ENCODE measurements around the gene EEPD1. TPM values are rescaled to one million over a fixed set of nuclear protein-coding genes. Genes with fewer than 3 reads are reported as not detected.
"Not testable (repeated sequence)": the region's sequence is repeated elsewhere in the genome, so short reads cannot be mapped to it uniquely, and the experiment has no call there.

The EEPD1 gene
- 0.61 and 0.71 TPM in 2 replicates for total RNA-seq

- H3K36me3 Mint-ChIP-seq (ENCODE audit: low read depth) = no peaks in the 10 kb centered on the region
- H3K9me3 Mint-ChIP-seq = peaks cover 3% of the 10 kb centered on the region
- intact Hi-C loops (cut with micrococcal nuclease) = loop anchor here (1.0 to 10.0 kb wide), 7 partner anchors 38 to 1116 kb away; partner anchors contain the start of genes ANLN, DPY19L1, HERPUD2 and SEPTIN7
- peak; percentile 100 for DNase-seq
- peaks cover 10% of the 10 kb centered on the region for H3K27me3 Mint-ChIP-seq
- peaks cover 17% of the 10 kb centered on the region for H3K4me1 Mint-ChIP-seq
- peak within 1 kb of the TSS; percentile 82 for H3K4me3 Mint-ChIP-seq
- H3K27ac Mint-ChIP-seq = peak within 1 kb of the TSS; percentile 46
Observed at GRCh38 chr7:36152756-36153570, at the start of gene EEPD1. Gene EEPD1 (plus strand): TSS chr7:36153254. CDS start chr7:36154325, 1,071 bp downstream.

GRCh38 chr7:36103837-36104561 lies 49.1 kb upstream of the EEPD1 start:
- Mint-ChIP-seq H3K27me3 (peaks cover 15% of the 10 kb centered on the region), H3K4me1 (no peaks in the 10 kb centered on the region), H3K27ac (no peak overlapping the region), H3K9me3 (peaks cover 13% of the 10 kb centered on the region), H3K4me3 (no peak overlapping the region), H3K36me3 (ENCODE audit: low read depth) (no peaks in the 10 kb centered on the region)
- no peak for DNase-seq
- intact Hi-C loops (cut with micrococcal nuclease) = no loop called here

- H3K27ac Mint-ChIP-seq = not testable (repeated sequence)
Observed at GRCh38 chr7:36106972-36107908, 45.8 kb upstream of the EEPD1 start.

DNA sequence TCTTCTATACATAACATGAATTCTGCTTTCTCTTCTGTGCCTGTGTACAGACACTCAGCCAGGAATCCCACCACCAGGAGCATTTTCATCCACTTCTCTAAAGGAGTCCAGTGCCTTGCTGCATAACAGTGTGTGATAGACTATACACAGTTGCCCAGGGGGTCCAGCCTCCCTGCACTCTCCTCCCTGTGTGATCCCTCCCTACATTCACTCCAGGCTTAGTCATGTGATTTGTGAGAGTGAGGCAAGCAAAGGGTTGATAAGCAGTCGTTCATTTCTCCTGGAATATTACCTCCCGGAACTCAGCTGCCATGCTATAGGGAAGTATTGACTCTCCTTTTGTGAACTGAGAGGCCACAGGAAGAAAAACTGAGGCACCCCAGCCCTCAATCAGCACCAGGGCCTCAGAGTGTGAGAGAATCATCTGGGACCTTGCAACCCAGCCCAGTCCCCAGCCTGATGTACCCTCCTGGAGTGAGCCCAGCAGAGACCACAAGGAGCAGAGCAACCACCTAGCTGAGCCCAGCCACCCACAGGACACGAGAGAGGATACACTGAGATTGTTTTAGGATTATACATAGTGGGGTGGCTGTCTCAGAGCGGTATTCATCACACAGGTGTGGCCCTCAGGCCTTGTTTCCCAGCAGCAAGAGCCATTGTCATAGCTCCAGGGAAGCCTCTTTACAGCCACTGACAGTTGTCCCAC lies 45.0 kb upstream of the EEPD1 start:
- no peak for DNase-seq
- H3K4me1 Mint-ChIP-seq = no peaks in the 10 kb centered on the region
- no peak overlapping the region for H3K27ac Mint-ChIP-seq
- H3K4me3 Mint-ChIP-seq = no peak overlapping the region
- peaks cover 20% of the 10 kb centered on the region for H3K27me3 Mint-ChIP-seq
- H3K36me3 Mint-ChIP-seq (ENCODE audit: low read depth) = no peaks in the 10 kb centered on the region
- peaks cover 10% of the 10 kb centered on the region for H3K9me3 Mint-ChIP-seq
- intact Hi-C loops (cut with micrococcal nuclease) = no loop called here

More at GRCh38 chr7:36106972-36107908, 45.8 kb upstream of the EEPD1 start:
- H3K36me3 Mint-ChIP-seq (ENCODE audit: low read depth); DNase-seq; H3K4me1 Mint-ChIP-seq; H3K4me3 Mint-ChIP-seq; intact Hi-C loops (cut with micrococcal nuclease): not testable (repeated sequence)
- Mint-ChIP-seq H3K9me3 (peaks cover 10% of the 10 kb centered on the region), H3K27me3 (peaks cover 14% of the 10 kb centered on the region)

- no peak overlapping the region for H3K4me3 Mint-ChIP-seq
- no peaks in the 10 kb centered on the region for H3K4me1 Mint-ChIP-seq
- no peak overlapping the region for H3K27ac Mint-ChIP-seq
- intact Hi-C loops (cut with micrococcal nuclease) = no loop called here
- DNase-seq = no peak
- H3K9me3 Mint-ChIP-seq = peaks cover 10% of the 10 kb centered on the region
- H3K36me3 Mint-ChIP-seq (ENCODE audit: low read depth) = no peaks in the 10 kb centered on the region
- H3K27me3 Mint-ChIP-seq = peaks cover 22% of the 10 kb centered on the region
Observed at GRCh38 chr7:36109013-36109627, 43.9 kb upstream of the EEPD1 start.

DNA sequence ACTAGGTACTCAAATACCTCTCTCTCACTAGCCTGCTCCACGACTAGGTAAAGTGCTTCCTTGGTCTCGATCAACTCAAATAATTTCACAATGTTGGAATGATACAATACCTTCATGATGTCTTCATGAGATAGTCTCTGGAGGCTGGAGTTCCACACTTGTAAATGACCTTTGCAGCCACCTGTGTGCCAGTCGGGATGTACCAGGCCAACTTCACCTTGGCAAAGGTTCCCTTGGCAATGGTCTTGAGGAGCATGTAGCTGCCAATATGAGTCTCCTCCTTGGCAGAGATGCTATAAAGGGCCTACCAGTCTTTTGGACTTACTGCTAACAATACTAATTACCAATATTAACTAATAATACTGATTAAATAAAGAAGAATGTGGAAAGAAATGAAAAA lies 42.5 kb upstream of the EEPD1 start:
- H3K27me3 Mint-ChIP-seq = peaks cover 22% of the 10 kb centered on the region
- H3K4me3 Mint-ChIP-seq = no peak overlapping the region
- H3K9me3 Mint-ChIP-seq = peaks cover 10% of the 10 kb centered on the region
- H3K4me1 Mint-ChIP-seq = peaks cover 4% of the 10 kb centered on the region
- intact Hi-C loops (cut with micrococcal nuclease) = loop anchor here (10.0 kb wide), 1 partner anchor 116 kb away; no protein-coding TSS in a partner anchor
- H3K27ac Mint-ChIP-seq = no peak overlapping the region
- DNase-seq = no peak
- no peaks in the 10 kb centered on the region for H3K36me3 Mint-ChIP-seq (ENCODE audit: low read depth)

GRCh38 chr7:36112969-36113368 lies 40.1 kb upstream of the EEPD1 start:
- Mint-ChIP-seq H3K27ac (no peak overlapping the region), H3K27me3 (peaks cover 24% of the 10 kb centered on the region)

DNA sequence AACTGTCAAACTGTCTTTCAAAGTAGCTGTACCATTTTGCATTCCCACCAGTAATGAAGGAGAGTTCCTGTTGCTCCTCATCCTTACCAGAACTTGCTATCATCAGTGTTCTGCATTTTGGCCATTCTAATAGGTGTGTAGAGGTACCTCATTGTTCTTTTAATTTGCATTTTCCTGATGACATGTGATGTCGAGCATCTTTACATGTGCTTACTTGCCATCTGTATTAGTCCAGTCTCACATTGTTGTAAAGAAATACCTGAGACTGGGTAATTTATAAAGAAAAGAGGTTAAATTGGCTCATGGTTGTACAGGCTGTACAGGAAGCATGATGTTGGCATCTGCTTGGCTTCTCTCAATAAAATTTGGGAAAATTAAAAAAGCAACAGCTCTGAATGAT lies 38.7 kb upstream of the EEPD1 start:
- Mint-ChIP-seq H3K9me3 (peaks cover under 1% of the 10 kb centered on the region), H3K27ac (no peak overlapping the region), H3K27me3 (peaks cover 26% of the 10 kb centered on the region), H3K36me3 (ENCODE audit: low read depth) (no peaks in the 10 kb centered on the region), H3K4me3 (no peak overlapping the region), H3K4me1 (peaks cover 21% of the 10 kb centered on the region)
- intact Hi-C loops (cut with micrococcal nuclease) = loop anchor here (10.0 kb wide), 1 partner anchor 120 kb away; no protein-coding TSS in a partner anchor
- no peak for DNase-seq

More at GRCh38 chr7:36112969-36113368, 40.1 kb upstream of the EEPD1 start:
- H3K4me3 Mint-ChIP-seq = no peak overlapping the region
- H3K4me1 Mint-ChIP-seq = peaks cover 21% of the 10 kb centered on the region
- H3K36me3 Mint-ChIP-seq (ENCODE audit: low read depth) = no peaks in the 10 kb centered on the region
- no peak for DNase-seq
- peaks cover 4% of the 10 kb centered on the region for H3K9me3 Mint-ChIP-seq
- intact Hi-C loops (cut with micrococcal nuclease) = loop anchor here (10.0 kb wide), 1 partner anchor 118 kb away; no protein-coding TSS in a partner anchor

- DNase-seq = peak; percentile 83
- peaks cover 28% of the 10 kb centered on the region for H3K27me3 Mint-ChIP-seq
- no peak overlapping the region for H3K4me3 Mint-ChIP-seq
- no peaks in the 10 kb centered on the region for H3K9me3 Mint-ChIP-seq
- peak overlapping the region; percentile 36 for H3K27ac Mint-ChIP-seq
- peaks cover 21% of the 10 kb centered on the region for H3K4me1 Mint-ChIP-seq
- intact Hi-C loops (cut with micrococcal nuclease) = loop anchor here (1.0 to 10.0 kb wide), 4 partner anchors 38 to 176 kb away; partner anchors contain the start of gene EEPD1
- H3K36me3 Mint-ChIP-seq (ENCODE audit: low read depth) = no peaks in the 10 kb centered on the region
Observed at GRCh38 chr7:36115448-36116321, 37.4 kb upstream of the EEPD1 start.

GRCh38 chr7:36116347-36117202 lies 36.5 kb upstream of the EEPD1 start:
- intact Hi-C loops (cut with micrococcal nuclease) = loop anchor here (5.0 to 10.0 kb wide), 2 partner anchors 56 to 122 kb away; no protein-coding TSS in a partner anchor
- Mint-ChIP-seq H3K36me3 (ENCODE audit: low read depth) (no peaks in the 10 kb centered on the region), H3K27me3 (peaks cover 31% of the 10 kb centered on the region), H3K4me3 (peak overlapping the region; percentile 5), H3K9me3 (no peaks in the 10 kb centered on the region), H3K27ac (peak overlapping the region; percentile 36), H3K4me1 (peaks cover 21% of the 10 kb centered on the region)
- no peak for DNase-seq

All from activated CD4-positive, alpha-beta T cell treated with anti-CD3 and anti-CD28 coated beads, Interleukin-2, amount 10 ng/mL, durations not matched to agents 24 days and 14 days (primary cell).